Cerebellar cortex (tissue), 1 donor: ENCODE data around the gene GPC6.
"Not testable (repeated sequence)": the region's sequence is repeated elsewhere in the genome, so short reads cannot be mapped to it uniquely, and the experiment has no call there.

Experiments
- DNase-seq: peaks from one replicate; pipeline ENCODE4 v3.0.0-alpha.2; 2015; ENCODE audit warnings: low spot score

Gene GPC6

DNA sequence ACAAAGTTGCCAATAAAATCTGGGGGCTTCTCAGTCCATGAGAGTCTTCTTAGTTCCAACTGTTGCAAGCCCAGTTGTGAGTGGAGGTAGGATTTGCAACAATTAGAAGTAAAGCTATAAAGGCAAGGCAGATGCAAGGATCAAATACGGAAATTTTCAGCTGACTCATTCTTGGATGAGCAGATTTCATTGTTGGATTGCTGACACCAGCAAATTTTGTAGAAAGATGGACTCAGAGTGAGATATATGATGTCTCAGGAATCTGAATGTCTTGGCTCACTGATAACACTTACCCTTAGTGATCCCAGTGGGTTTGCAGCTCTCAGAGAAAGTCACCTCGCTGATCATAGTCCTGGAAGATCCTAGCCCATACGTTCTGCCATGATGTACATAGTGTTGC lies 209.0 kb downstream of the GPC6 start:
- no peak for DNase-seq

DNA sequence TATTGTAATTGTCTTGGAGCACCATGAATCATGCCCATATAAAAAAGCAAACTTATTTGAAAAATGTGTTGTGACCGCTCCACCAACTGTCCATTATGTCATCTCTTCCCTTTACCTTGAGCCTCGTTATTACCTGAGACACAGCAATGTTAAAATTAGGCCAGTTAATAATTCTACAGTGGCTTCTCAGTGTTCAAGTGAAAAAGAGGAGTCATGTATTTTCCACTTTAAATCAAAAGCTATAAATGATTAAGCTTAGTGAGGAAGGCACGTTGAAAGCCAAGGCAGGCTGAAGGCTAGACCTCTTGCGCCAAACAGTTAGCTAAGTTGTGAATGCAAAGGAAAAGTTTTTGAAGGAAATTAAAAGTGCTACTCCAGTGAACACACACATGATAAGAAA lies 210.5 kb downstream of the GPC6 start:
- DNase-seq = no peak

DNA sequence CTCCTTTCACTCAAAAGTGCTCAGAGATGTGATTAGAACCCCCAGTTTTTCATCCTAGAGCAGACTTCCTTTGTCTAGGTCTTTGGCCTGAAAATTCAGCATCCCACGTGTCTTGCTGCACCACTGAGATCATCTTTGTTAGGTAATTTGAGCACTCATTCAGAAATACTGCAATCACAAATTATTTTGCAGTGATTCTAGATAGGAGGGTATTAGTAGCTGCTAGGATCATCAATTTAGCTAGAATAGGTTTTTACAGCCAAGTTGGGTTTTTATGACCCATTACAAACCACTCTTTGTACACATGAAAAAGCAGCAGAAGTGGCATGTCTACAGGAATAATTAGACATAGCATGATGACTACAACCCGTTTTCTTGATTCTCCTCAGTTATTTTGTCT lies 219.6 kb downstream of the GPC6 start:
- no peak for DNase-seq

DNA sequence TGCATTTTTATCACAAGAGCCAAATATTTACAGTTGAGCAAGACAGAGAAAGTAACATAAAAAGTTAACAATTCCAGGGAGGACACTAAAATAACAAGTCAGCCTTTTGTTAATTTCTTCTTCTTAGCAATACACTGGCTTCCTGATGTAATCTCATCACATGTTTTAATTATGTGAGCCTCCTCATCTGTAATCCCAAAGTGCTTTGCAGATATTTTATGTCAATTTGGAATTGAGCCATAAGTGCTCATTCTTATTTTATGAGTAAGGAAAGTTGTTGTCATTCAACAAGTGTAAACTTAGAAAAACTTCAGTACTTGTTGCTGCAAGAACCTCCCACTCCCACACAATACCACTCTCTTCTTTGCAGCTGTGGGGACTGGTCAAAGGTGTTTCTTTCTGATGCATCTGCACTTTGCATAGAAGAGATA lies 223.6 kb downstream of the GPC6 start:
- no peak for DNase-seq

DNA sequence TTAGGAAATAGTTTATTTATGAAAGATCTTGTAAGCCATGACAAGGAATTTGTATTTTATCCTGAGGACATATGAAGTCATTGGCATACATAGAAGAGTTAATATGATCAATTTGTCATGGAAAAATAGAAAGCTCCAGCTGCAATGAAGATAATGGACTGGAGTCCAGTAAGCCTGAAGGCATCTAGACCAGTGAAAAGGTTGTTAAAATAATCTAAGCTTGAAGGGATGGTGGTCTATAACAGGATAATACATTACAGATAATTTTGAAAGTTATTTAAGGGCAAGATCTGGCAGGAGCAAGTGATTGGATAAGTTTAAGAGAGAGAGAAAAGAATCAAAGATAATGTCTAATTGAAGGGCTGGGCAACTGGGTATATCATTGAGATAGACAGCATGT lies 224.2 kb downstream of the GPC6 start:
- DNase-seq = no peak

DNA sequence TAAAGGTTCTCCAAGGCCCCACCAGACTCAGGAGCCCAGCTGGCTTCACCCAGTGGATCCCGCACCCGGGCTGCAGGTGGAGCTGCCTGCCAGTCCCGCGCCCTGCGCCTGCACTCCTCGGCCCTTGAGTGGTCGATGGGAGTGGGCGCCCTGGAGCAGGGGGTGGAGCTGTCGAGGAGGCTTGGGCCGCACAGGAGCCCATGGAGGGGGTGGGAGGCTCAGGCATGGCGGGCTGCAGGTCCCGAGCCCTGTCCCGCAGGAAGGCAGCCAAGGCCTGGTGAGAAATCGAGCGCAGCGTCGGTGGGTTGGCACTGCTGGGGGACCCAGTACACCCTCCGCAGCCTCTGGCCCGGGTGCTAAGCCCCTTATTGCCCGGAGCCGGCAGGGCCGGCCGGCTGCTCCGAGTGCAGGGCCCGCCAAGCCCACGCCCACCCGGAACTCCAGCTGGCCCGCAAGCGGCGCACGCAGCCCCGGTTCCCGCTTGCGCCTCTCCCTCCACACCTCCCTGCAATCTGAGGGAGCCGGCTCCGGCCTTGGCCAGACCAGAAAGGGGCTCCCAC lies 228.1 kb downstream of the GPC6 start:
- not testable (repeated sequence) for DNase-seq

DNA sequence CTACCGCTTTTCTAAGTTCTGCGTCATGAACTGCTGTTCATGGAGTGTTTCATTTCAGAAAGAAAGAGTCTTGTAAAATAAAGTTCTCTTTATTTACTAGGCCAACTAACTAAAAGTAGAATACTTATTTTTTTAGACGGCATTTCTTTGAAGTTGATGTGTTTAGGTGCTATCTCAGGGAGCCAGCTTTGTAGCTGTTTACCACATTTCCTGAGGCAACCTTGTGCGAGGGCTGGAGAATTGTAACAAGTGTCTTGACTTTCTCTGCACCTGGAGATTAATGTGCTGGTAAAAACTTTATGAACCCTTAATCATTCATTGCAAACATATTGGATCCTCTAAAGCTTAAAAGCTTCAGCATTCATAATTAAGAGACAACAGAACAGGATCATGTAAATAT lies 229.3 kb downstream of the GPC6 start:
- DNase-seq = no peak

DNA sequence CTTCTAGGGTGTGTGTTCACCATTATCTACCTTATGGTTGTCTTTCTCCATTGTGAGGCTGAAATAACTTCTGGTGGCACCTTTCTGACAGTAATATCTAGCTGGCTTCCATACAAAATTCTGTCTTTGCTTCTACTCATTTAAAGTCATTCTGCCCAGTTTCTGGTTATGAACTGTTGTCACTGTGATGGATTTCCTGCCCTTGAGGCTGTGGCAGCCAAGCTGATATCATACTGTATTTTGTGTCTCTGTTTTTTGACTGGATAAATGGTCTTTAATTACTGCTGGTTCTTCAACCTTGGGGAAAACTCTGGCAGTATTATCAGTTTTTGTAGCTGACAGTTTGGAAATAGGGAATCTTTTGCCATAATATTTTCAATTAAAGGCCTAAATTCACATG lies 233.4 kb downstream of the GPC6 start:
- no peak for DNase-seq

DNA sequence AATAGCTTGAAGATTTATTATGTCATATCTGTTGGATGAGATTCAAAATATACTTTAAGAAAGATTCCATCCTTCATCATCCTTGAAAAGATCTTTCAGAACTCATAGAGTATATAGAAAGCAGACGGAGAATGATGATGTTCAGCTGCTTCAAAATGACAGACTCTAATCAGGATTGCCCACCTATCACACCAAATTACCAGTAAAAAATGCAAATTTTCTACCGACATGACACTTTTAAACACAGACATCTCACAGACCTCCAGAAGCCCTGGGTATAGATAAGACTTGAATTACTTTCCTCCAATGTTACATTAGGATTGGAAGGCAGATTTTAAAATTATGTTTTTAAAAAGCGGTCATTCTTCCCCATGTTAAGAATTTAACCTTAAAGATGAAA lies 235.5 kb downstream of the GPC6 start:
- no peak for DNase-seq

DNA sequence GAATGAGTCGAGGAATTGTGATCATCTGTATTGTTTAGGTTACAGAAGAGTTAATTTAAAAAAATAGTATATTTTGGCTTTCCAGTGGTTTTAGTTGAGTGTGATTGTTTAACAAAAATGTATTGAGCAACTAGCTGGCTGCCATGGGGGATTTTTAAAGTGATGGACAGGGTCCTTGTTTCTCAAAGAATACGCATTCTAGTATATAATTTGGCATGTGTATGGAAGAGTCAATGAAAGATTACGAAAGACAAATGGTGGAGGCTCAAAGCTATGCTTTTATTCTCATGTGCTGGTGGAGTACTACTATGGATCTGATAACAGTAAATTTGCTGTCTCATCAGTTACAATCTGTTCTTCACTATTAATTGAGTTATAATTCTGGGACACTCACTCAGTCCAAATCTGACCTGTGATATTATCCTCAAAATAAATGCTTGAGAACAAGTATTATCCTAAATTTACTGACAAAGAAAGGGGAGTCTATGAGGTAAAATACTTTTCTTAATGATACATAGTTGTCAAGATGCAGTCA lies 240.0 kb downstream of the GPC6 start:
- no peak for DNase-seq

DNA sequence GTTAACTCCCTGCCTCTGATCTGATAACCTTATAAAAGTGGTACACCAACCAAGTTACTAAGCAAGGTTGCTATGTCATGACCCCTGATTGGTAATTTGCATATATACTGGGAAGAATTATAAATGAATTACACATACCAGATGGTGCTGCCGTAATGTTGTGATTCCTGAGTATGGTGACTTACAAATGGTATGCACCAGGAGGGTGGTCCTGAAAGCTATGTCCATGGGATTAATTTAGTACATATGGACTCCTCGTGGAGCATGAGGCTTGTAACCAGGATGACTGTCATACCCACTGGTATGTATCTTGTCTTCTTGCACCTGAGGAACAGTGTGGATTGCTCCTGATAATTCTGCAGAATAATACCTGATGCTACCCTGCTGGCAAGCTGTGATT lies 240.6 kb downstream of the GPC6 start:
- DNase-seq = no peak

DNA sequence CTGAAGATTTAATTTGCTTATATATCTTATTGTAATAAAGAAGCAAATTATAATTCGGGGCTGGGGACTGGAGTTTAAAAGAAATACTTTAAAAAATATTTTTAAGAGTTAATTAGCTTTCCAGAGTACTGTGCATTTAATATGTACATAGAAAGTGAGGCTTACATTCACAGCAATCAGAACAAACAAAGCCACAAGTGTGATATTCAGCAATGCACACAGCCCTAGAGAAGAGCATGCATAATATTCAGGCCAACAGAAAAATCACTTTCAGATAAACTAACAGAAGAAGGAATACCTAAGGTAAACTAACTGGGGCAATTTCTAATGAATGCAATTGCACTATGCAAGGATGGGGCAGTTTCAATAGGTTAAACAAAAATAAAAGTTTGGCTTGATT lies 241.8 kb downstream of the GPC6 start:
- DNase-seq = no peak

DNA sequence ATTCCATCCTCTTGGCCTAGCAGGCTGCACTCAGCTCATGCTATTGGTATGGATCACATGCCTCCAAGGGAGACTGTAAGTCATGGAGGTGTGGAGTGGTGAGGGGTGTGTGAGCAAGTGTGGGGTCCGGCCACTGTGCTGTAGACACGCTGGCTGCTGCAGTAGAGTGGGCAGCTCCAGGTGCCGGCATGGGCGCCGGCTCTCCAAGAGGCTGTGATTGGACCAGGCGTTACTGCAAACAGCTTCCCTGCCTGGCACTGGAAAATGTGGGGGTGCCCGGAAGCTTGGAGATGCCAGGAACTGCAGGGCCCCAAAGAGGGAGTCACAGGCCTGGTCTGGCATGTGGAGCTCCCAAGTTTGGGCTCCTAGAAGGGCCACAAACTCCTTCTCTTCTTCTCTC lies 245.7 kb downstream of the GPC6 start:
- no peak for DNase-seq

DNA sequence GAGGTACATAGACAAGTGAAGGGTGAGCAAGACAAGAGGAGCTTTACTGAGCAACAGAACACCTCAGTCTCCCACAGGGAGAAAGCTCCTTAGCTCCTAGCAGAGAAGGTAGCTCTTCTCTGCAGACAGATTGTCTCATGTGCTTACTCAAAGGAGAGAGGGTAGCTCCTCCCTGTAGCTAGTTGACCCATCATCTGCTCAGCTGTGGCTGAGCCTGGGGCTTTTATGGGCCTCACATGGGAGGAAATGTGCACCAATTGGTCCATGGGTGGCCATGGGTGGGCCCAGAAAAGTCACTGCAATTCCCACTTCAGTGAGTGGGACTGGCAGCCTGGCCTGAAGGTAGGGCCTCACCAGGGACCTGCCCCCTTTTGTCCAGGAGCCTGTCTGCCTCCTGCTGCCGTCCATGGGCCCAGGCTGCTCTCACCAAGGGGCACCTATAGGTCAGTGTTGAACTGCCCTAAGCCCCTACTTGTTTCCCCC lies 246.2 kb downstream of the GPC6 start:
- DNase-seq = no peak

DNA sequence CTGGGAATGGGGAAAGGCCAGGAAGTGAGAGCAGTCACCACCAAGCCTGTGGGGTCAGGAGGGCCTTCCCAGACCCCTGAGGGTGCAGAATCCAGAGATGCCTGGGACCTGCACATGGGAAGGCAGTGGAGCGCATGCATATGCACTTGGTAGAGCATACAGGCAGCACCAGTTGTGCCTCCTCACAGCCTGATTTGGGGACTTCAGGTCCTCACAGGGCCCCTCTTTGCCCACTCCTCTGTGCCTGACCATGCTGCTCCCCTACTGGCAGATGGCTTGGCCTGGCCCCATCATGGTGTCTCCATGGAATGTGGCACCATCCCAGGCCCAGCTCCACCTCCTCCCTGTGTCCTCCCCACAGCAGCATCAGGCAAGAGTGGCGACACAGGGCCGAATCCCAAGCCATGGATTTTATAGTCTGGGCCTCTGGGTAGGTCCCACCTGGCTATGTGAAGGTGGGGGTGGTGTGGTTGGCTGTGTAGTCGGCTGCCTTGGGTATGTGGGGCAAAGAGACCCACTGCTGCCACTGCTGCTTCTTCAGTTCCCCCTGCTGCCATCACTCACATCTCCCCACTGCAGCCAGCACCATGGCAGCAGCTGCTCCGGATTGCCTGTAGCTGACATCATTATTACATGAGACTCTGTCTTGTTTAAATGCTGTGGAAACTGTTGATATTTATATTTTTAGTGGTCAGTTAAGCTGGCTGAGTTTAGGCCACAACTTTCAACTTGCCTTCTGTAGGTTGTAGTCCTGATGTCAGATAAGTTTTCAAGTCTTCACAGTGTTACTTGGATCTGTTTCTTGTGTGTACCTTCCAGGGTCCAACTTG lies 247.0 kb downstream of the GPC6 start:
- no peak for DNase-seq

DNA sequence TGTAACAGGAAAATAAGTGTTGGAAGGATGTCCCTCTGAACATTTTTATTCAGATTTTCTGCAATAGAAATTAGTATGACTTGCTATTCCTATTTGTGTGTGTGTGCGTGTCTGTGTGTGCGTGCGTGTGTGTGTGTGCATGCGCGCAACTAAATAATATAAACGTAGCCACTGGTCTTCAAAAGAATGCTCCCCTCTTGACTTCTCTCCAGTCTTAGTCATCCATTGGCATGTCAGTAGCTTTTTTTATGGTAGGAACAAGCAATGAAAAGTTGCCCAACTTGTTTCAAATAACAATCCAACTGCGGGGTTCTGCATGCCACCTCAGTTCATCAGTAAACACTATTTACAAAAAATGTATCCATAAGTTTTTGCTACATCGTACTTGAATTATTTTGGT lies 249.6 kb downstream of the GPC6 start:
- DNase-seq = no peak

DNA sequence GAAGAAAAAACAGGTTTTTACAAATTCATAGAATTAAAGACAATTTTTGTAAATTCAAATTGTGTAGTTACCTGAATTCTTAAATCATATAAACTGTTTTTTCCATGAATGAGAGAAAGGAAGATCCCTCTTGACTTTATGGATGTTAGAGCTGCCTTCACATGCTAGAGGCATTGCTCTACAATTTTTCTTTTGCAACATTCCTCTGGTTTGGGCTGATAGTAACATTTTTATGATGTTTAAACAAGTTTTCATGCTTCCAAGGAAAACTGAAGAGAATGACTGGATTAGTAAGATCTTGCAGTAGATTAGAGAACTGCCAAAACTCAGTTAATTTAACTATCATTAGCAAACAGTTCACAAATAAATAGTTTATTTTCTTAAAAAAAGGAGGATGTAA lies 250.6 kb downstream of the GPC6 start:
- DNase-seq = no peak

DNA sequence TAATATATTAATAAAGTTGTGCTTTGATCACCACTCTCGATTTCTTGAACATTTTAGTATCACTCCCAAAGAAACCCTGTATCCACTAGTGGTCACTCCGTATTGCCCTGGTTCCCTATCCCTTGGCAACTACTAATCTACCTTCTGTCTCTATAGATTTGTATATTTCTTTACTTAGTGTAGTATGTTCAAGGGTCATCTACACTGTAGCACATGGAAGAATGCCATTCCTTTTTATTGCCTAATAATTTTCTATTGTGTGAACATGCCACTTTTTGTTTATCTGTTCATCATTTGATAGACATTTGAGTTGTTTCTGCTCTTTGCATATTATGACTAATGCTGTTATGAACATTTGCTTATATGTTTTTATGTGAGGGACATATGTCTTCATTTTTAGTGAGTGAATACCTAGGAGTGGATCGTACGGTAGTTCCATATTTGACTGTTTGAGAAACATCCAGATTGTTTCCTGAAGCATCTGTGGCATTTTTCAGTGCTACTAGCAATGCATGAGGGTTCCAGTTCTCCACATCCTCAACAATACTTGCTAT lies 254.0 kb downstream of the GPC6 start:
- no peak for DNase-seq

DNA sequence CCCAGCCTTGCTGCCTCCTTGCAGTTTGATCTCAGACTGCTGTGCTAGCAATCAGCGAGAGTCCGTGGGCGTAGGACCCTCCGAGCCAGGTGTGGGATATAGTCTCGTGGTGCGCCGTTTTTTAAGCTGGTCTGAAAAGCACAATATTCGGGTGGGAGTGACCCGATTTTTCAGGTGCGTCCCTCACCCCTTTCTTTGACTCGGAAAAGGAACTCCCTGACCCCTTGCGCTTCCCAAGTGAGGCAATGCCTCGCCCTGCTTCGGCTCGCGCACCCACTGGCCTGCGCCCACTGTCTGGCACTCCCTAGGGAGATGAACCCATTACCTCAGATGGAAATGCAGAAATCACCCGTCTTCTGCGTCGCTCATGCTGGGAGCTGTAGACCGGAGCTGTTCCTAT lies 269.5 kb downstream of the GPC6 start:
- DNase-seq = not testable (repeated sequence)

DNA sequence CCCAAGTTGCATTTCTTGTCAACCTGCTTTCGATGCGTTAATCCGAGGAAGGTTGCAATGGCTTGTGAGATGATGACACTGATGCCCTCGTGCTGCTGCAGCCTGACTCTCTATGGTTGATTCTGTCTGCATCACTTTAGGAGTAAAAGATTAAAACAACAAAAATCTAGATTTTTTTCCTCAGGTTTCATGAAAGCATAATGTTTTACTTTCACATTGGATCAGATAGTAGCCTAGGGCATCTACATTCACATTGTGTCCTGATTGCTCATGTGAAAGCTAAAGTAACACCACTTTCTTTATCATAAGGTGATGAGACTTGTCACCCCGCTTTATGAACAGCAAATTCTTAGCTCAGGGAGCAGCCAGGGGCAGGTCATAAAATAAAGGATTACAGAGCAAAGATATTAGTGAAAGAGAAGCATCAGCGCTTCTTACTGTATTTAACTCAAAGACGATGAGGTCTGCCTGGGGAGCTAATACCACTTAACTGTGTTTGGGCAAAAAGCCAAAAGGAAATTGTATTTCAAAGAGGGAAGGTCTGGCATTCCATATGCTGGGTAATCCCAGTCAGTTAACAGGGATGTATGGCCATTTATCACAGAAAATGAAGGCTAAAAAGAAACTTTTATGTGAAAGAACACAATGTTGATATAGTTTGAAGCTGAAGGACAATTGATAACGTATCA lies 270.5 kb downstream of the GPC6 start:
- no peak for DNase-seq

DNA sequence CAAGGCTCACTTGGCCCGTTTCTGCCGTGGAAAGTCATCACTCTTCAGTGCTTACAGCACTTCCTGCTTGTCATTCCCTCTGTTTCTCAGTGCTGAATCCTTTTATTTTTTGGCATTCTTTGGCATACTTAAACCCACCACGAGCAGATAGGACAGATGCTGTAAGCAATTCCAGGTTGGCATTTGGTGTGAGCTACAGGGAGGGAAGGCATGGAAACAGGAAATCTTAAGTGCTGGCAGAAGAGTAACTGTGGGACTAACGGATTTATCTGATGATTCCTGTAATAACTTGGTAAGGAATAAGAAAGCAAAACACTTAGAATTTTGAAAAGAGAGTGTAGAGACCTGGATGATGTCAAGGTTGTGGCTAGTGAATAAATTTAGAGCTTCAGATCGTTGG lies 273.4 kb downstream of the GPC6 start:
- no peak for DNase-seq

DNA sequence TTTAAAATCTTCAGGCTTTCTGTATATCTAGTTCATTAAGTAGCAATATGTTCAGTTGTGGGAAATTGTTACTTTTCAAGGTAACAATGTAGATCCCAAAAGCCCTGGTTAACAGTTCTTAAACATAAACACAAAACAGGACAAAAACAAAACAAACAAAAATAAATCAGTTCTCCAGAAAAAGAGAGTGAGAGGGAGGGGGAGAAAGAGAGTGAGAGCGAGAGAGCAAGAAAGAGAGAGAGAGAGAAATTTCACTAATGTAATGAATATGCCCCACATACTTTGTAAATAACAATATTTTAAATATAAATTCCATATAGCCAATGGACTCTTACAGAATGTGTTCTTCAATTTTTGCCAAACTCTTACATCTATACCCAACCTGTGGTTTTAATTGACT lies 275.5 kb downstream of the GPC6 start:
- DNase-seq = no peak
